HEK293 (cell line): ENCODE results near the gene FNDC5.

Experiments used
- CTCF ChIA-PET: fragments of 350-600 bp; formaldehyde crosslinking; extraction: SDS; loops from one replicate; lab custom pipeline; 2021; ENCODE audit warnings: antibody characterized with exemption; lab: Yijun Ruan, JAX
- POLR2A ChIA-PET: fragments of 300-600 bp; formaldehyde crosslinking; extraction: SDS; loops from one replicate; lab custom pipeline; 2020; ENCODE audit warnings: antibody characterized with exemption, inconsistent platforms; lab: Yijun Ruan, JAX
- H3K27ac ChIP-seq: fragments of 200-500 bp; sonication (Bioruptor generic); 2 replicates; pipeline ENCODE4 v1.5.1; 2014; ENCODE audit warnings: low read depth, low read length, control low read depth, inconsistent platforms; ENCODE audit errors: extremely low read depth
- H3K36me3 ChIP-seq, 2 experiments: fragments of 200-500 bp in 1 of 2; sonication (Bioruptor generic) in 1 of 2; 1 replicate in 1 of 2; 2 replicates in 1 of 2; pipeline ENCODE4 v1.5.1; 2014 to 2017; ENCODE audit warnings: inconsistent platforms in 2 of 2, low read length in 2 of 2; ENCODE audit not compliant: control insufficient read depth in 2 of 2, insufficient read depth in 1 of 2
- H3K4me1 ChIP-seq: fragments of 200-500 bp; sonication (Bioruptor generic); 2 replicates; pipeline ENCODE4 v1.5.1; 2014; ENCODE audit warnings: mild to moderate bottlenecking, low read length, inconsistent platforms; ENCODE audit not compliant: control insufficient read depth, insufficient read depth
- H3K4me3 ChIP-seq: 2 replicates; pipeline ENCODE4 v1.5.1; 2011; ENCODE audit warnings: low read depth, mild to moderate bottlenecking, control low read depth, low read length, moderate library complexity
- H3K9me3 ChIP-seq: fragments of 200-500 bp; sonication (Bioruptor generic); 2 replicates; pipeline ENCODE4 v1.5.1; 2014; ENCODE audit warnings: low read depth, low read length, inconsistent platforms; ENCODE audit not compliant: control insufficient read depth, insufficient read depth
- HOXC10 ChIP-seq: sonication (generic); formaldehyde crosslinking; IDR thresholded peaks from 2 replicates; pipeline ENCODE4 v1.8.1; 2023; ENCODE audit warnings: mild to moderate bottlenecking, missing genetic modification reagents
- MZF1 ChIP-seq: fragments of 450-650 bp; formaldehyde crosslinking; IDR thresholded peaks from 2 replicates; pipeline ENCODE4 v1.5.1; 2017; ENCODE audit warnings: missing biosample characterization, missing genetic modification characterization, borderline replicate concordance
- REST ChIP-seq: fragments of 450-650 bp; formaldehyde crosslinking; IDR thresholded peaks from 2 replicates; pipeline ENCODE4 v1.5.1; 2016; ENCODE audit warnings: missing biosample characterization, missing genetic modification characterization
- ZNF112 ChIP-seq: fragments of 450-650 bp; formaldehyde crosslinking; IDR thresholded peaks from 2 replicates; pipeline ENCODE4 v1.5.0; 2017; ENCODE audit warnings: missing biosample characterization, missing genetic modification characterization
- ZNF146 ChIP-seq: fragments of 450-650 bp; formaldehyde crosslinking; IDR thresholded peaks from 2 replicates; pipeline ENCODE4 v1.5.1; 2016; ENCODE audit warnings: missing biosample characterization, missing genetic modification characterization
- ZNF223 ChIP-seq: fragments of 450-650 bp; formaldehyde crosslinking; IDR thresholded peaks from 2 replicates; pipeline ENCODE4 v1.5.1; 2016; ENCODE audit warnings: missing biosample characterization, missing genetic modification characterization
- ZNF26 ChIP-seq: fragments of 450-650 bp; formaldehyde crosslinking; IDR thresholded peaks from 2 replicates; pipeline ENCODE4 v1.5.1; 2016; ENCODE audit warnings: missing biosample characterization, missing genetic modification characterization
- ZNF302 ChIP-seq: fragments of 450-650 bp; formaldehyde crosslinking; IDR thresholded peaks from 2 replicates; pipeline ENCODE4 v1.5.1; 2016; ENCODE audit warnings: missing biosample characterization, missing genetic modification characterization, low read depth
- ZNF37A ChIP-seq: fragments of 450-650 bp; IDR thresholded peaks from 2 replicates; pipeline ENCODE4 v1.5.1; 2018; ENCODE audit warnings: missing biosample characterization, missing genetic modification characterization
- ZNF433 ChIP-seq: fragments of 450-650 bp; formaldehyde crosslinking; IDR thresholded peaks from 2 replicates; pipeline ENCODE4 v1.5.1; 2016; ENCODE audit warnings: missing biosample characterization, missing genetic modification characterization, low read depth
- ZNF501 ChIP-seq: fragments of 450-650 bp; formaldehyde crosslinking; IDR thresholded peaks from 2 replicates; pipeline ENCODE4 v1.5.1; 2016; ENCODE audit warnings: missing biosample characterization, missing genetic modification characterization
- ZNF561 ChIP-seq: fragments of 450-650 bp; IDR thresholded peaks from 2 replicates; pipeline ENCODE4 v1.5.1; 2018; ENCODE audit warnings: missing biosample characterization, missing genetic modification characterization, borderline replicate concordance
- ZNF610 ChIP-seq: fragments of 450-650 bp; formaldehyde crosslinking; IDR thresholded peaks from 2 replicates; pipeline ENCODE4 v1.5.1; 2016; ENCODE audit warnings: missing biosample characterization, missing genetic modification characterization, borderline replicate concordance
- ZNF664 ChIP-seq: fragments of 450-650 bp; formaldehyde crosslinking; IDR thresholded peaks from 2 replicates; pipeline ENCODE4 v1.5.1; 2016; ENCODE audit warnings: missing biosample characterization, missing genetic modification characterization
- ZNF785 ChIP-seq: fragments of 450-650 bp; formaldehyde crosslinking; IDR thresholded peaks from 2 replicates; pipeline ENCODE4 v1.5.1; 2016; ENCODE audit warnings: missing biosample characterization, missing genetic modification characterization
- ZNF830 ChIP-seq: fragments of 450-650 bp; IDR thresholded peaks from 2 replicates; pipeline ENCODE4 v1.5.0; 2018; ENCODE audit warnings: missing biosample characterization, missing genetic modification characterization, low read depth, mild to moderate bottlenecking, moderate library complexity

FNDC5 gene

GRCh38 chr1:32867151-32867550, 3.6 kb downstream of the FNDC5 start:
- Histone ChIP-seq H3K9me3 (no peaks in the 10 kb centered on the region), H3K27ac (no peak overlapping the region)
- no peak for TF ChIP-seq ZNF26
- no peak for TF ChIP-seq REST (tag by site-specific recombination)
- no peak for TF ChIP-seq ZNF501 (tag by site-specific recombination)
- no peak for TF ChIP-seq ZNF302
- no peak for TF ChIP-seq ZNF610 (tag by site-specific recombination)
- no peak for TF ChIP-seq ZNF433
- TF ChIP-seq ZNF37A (tag by site-specific recombination), result no peak
- no peak for TF ChIP-seq ZNF146 (tag by site-specific recombination)
- TF ChIP-seq ZNF785 (tag by site-specific recombination), result no peak
- no peak for TF ChIP-seq ZNF112 (tag by site-specific recombination)
- no peak for TF ChIP-seq HOXC10 (CRISPR knock-in tag)
- TF ChIP-seq ZNF561 (tag by site-specific recombination), result no peak
- TF ChIP-seq ZNF223 (tag by site-specific recombination), result no peak
- TF ChIP-seq, all 188 proteins: peak for 0
- POLR2A ChIA-PET, result no interaction called here
- Histone ChIP-seq H3K4me3 (no peak overlapping the region), H3K4me1 (no peaks in the 10 kb centered on the region; the same call in 1 of the 2 replicates), H3K36me3 (peaks cover 0 to 37% of the 10 kb centered on the region in 2 experiments; a peak in 1 of 3 replicates)
- CTCF ChIA-PET, result interaction anchor here (0.5 to 1.0 kb wide), 3 partner anchors 8 to 346 kb away, joined by 3 read pairs; no protein-coding TSS in a partner anchor

- ChIA-PET CTCF (interaction anchor here (0.7 to 0.8 kb wide), 3 partner anchors 8 to 1294 kb away, joined by 4 to 6 read pairs (median 5); no protein-coding TSS in a partner anchor), POLR2A (no interaction called here)
- Histone ChIP-seq H3K4me1 (no peaks in the 10 kb centered on the region), H3K36me3 (peaks cover 0 to 51% of the 10 kb centered on the region in 2 experiments; a peak in 1 of 3 replicates), H3K9me3 (no peaks in the 10 kb centered on the region), H3K27ac (no peak overlapping the region), H3K4me3 (no peak overlapping the region)
- TF ChIP-seq ZNF664 (tag by site-specific recombination) (peak; percentile 96), ZNF830 (tag by site-specific recombination) (no peak), MZF1 (tag by site-specific recombination) (no peak)
These were observed 4.9 kb downstream of the FNDC5 start for GRCh38 chr1:32865639-32866405.
